ENCODE data around the gene CEP57L1. TPM values are rescaled to one million over a fixed set of nuclear protein-coding genes. Genes with fewer than 3 reads are reported as not detected.

Gene CEP57L1
- total RNA-seq, 1 donor: 43.6 TPM

DNA sequence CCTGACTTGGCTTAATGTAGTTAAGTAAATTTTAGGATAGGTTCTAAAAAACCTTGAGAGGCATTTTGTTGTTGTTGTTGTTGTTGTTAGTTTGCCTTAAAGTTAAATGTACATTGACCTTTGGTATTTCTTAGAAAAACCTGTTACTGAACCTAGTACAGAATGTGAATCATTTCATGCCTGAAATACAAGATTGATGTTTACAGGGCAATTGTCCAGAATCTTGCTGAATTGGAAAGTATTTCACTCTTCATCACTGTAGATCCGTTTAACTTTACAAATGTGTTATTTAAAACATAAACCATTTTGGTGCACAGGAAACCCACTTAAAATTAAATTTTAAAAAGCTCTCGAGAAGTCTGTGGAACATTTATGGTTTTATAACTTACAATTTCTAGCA is 75.0 kb downstream of the CEP57L1 start:
- DNase-seq (ENCODE audit: low read depth): no peak
- no peak overlapping the region for H3K4me3 ChIP-seq (ENCODE audit: low read depth, low read length)
- TF ChIP-seq CTCF (IDR thresholded peaks at IDR 0.05; ENCODE audit: insufficient read depth, low read depth, low read length): no peak

DNA sequence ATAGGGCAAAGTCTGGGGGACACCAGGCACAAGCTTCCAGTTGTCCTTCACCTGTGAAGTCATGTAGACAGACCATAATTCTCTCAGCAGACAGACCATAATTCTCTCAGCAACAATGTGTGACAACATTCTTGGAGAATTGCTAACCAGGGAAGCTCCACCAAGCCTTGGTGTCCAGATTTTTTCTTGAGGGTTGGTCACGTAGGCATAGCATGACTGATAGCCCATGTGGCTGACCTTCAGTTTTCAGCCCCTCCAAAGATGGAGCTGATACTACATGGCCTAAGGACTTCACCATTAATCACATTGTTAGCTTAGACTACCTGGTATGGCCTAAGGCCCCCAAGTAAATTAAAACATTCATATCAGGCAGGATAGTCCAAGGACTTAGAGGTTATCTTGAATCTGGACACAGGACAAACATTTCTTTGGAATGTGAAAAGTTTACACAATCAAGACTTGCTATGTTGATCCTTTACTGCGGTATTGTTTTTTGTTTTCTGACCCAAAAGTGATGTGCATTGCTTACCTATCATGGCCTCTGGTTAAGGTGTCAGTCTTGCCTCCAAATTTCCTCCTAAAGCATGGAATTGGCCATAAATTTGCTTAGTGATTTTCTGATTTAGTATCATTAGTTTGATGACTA is 76.9 kb downstream of the CEP57L1 start:
- no peak overlapping the region for H3K4me3 ChIP-seq (ENCODE audit: low read depth, low read length)
- DNase-seq (ENCODE audit: low read depth): no peak
- TF ChIP-seq CTCF (IDR thresholded peaks at IDR 0.05; ENCODE audit: insufficient read depth, low read depth, low read length): no peak

GRCh38 chr6:109174916-109175315 is 79.6 kb downstream of the CEP57L1 start:
- H3K4me3 ChIP-seq (ENCODE audit: low read depth, low read length): no peak overlapping the region
- peak; percentile 84 for DNase-seq (ENCODE audit: low read depth)
- no peak for TF ChIP-seq CTCF (IDR thresholded peaks at IDR 0.05; ENCODE audit: insufficient read depth, low read depth, low read length)

DNA sequence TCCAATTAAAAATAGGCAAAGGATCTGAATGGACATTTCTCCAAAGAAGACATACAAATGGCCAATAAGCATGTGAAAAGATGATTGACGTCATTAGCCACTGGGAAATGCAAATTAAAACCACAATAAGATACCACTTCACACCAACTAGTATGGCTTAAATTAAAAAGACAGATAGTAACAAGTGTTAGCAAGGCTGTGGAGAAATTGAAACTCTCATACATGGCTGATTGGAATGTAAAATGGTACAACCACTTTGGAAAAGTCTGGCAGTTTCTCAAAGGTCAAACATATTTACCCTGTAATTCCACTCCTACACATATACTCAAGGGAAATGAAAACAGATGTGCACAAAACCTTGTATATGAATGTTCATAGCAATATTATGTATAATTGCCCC is 83.6 kb downstream of the CEP57L1 start:
- no peak overlapping the region for H3K4me3 ChIP-seq (ENCODE audit: low read depth, low read length)
- no peak for TF ChIP-seq CTCF (IDR thresholded peaks at IDR 0.05; ENCODE audit: insufficient read depth, low read depth, low read length)
- no peak for DNase-seq (ENCODE audit: low read depth)

- no peak overlapping the region for H3K4me3 ChIP-seq (ENCODE audit: low read depth, low read length)
- no peak for DNase-seq (ENCODE audit: low read depth)
- TF ChIP-seq CTCF (IDR thresholded peaks at IDR 0.05; ENCODE audit: insufficient read depth, low read depth, low read length): no peak
These were observed 84.2 kb downstream of the CEP57L1 start for GRCh38 chr6:109179507-109179906.

GRCh38 chr6:109182578-109182977 is 87.3 kb downstream of the CEP57L1 start:
- no peak overlapping the region for H3K4me3 ChIP-seq (ENCODE audit: low read depth, low read length)
- no peak for DNase-seq (ENCODE audit: low read depth)
- no peak for TF ChIP-seq CTCF (IDR thresholded peaks at IDR 0.05; ENCODE audit: insufficient read depth, low read depth, low read length)

DNA sequence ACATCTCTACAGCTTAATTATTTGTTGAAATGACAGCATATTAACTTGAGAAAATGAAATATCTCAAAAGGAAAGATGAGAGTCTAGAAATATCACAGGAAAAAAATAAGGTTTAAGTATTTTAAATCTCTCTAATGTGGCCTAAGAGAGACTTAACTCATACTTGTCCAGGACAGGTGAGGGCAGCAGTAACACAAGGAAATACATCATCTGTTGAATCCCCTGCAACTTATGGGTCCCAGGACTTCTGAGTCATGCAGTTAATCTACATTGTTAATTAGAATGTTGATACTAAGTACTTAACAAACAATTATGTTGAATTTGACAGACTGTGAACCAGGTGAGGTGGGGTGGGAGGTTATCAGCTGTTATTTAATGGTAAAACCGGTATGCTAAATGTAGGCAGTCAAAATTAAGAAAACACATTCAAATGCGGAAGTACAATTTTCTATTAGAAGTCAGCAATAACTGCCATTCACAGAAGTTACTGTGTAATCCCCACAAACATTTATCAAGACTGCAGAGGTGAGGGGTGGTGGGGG is 87.9 kb downstream of the CEP57L1 start:
- H3K4me3 ChIP-seq (ENCODE audit: low read depth, low read length): no peak overlapping the region
- no peak for DNase-seq (ENCODE audit: low read depth)
- no peak for TF ChIP-seq CTCF (IDR thresholded peaks at IDR 0.05; ENCODE audit: insufficient read depth, low read depth, low read length)

All from fibroblast of villous mesenchyme (primary cell).